Endothelial cell of hepatic sinusoid (primary cell): Measurements from ENCODE around the gene LSM10.

Experiments used
- in situ Hi-C: cut with HindIII; loops from 2 replicates; pipeline ENCODE4 v1.10.0; 2017; ENCODE audit warnings: low sequenced_read_pairs

Gene LSM10

DNA sequence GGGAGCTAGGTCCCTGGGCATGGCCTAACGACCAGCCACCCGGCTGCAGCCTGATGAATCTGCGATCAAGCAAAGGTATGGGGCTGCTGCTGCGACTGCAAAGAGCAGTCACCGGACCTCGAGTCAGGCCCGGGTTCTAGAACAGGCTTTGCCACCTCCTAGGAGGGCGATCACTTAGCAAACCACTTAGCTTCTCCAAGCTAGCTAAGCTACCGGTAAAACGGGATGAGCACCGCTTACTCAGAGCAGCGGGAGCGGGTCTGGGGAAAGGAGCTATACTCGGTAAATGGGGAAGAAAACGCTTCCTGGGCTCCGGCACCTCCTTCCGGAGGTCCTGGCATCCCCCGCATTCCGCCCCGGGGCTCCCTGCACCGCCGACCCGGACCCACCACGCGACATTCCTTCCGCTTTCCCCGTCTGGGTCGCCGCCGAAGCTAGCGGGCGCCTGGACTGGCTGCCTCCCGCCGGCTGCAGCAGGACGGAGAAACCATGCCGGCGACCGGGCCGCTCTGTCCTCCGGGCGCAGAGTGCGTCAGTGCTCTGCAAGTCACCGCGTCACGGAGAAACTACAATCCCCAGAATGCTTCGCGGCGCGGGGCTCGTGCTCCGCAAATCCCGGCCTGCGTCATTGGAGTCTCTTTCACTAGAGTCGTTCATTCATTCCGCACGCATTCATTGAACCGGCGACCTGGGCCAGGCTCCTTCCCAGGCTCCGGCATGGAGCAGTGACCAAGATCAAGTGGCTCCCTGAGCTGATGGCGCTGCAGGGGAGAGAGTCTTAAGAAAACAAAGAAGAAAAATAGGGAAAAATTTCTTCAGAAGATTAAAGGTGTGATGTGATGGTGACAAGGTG, at the start of gene LSM10:
Gene LSM10, minus strand, starts transcription at position 531 of the 853 bp plus-strand sequence. CDS start 3,779 bp downstream, outside the sequence.
- in situ Hi-C loops = no loop called here

DNA sequence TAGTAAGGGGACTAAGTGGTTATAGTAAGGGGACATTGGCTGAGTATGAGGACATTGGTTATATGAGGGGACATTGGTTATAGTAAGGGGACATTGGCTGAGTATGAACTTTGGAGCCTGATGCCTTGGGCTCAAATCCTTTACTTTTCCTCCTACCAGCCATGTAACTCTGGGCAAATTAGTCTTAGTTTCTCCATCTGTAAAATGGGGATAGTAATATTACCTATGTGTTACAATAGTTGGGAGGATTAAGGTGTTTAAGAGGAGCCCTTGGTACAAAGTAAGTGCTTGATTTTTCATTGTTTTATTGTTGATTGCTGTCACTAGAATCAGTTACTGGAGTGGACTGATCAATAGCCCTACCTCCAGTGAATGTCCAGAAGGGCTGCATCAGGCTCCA, 49.7 kb upstream of the LSM10 start:
- in situ Hi-C loops = no loop called here

DNA sequence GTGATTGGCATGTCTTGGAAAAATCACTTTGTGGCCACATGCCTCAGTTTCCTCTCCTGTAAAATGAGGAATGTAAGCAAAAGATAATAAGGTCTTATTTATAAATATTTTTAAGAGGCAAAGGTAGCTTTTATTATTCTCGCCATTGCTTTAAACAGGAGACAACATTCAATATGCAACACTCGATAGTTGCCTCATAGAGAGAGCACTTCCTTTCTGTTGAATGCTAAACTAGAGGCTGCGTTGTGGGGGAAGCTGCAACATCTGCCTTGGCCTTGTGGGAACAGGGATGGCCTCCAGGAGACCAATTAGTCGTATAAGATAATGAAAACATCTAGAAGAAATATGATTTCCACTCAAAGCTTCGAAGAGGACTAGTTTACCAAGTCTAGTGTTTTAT, 49.0 kb upstream of the LSM10 start:
- in situ Hi-C loops = no loop called here

- in situ Hi-C loops = no loop called here
Measured at GRCh38 chr1:36446271-36446670, 48.6 kb upstream of the LSM10 start.

GRCh38 chr1:36443297-36443696, 45.6 kb upstream of the LSM10 start:
- in situ Hi-C loops = loop anchor here (5.0 kb wide), 2 partner anchors 36 to 54 kb away; no protein-coding TSS in a partner anchor

DNA sequence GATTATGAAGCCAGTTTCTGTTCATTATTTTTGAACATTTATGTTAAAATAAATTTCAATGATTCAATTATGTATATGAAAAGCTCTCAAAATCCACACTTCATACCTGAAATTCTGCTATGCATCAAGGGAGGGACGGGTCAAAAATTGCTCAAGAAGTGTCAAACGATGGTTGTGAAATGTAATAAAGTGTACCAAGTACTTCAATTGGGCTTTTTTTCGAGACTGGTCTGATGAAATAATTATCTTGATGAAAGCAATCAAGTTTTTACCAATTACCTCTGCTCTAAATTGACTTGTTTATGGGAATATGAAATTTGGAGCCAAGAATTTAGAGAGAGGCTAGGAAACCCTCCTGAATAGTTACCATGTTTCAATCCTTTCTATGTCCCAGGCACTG, 44.6 kb upstream of the LSM10 start:
- in situ Hi-C loops = loop anchor here (5.0 kb wide), 2 partner anchors 35 to 55 kb away; no protein-coding TSS in a partner anchor

- in situ Hi-C loops = loop anchor here (5.0 kb wide), 2 partner anchors 33 to 57 kb away; no protein-coding TSS in a partner anchor
Measured at GRCh38 chr1:36440646-36441045, 42.9 kb upstream of the LSM10 start.

GRCh38 chr1:36440044-36440443, 42.3 kb upstream of the LSM10 start:
- in situ Hi-C loops = loop anchor here (5.0 kb wide), 2 partner anchors 33 to 57 kb away; no protein-coding TSS in a partner anchor

- in situ Hi-C loops = no loop called here
Measured at GRCh38 chr1:36438715-36439114, 41.0 kb upstream of the LSM10 start.

DNA sequence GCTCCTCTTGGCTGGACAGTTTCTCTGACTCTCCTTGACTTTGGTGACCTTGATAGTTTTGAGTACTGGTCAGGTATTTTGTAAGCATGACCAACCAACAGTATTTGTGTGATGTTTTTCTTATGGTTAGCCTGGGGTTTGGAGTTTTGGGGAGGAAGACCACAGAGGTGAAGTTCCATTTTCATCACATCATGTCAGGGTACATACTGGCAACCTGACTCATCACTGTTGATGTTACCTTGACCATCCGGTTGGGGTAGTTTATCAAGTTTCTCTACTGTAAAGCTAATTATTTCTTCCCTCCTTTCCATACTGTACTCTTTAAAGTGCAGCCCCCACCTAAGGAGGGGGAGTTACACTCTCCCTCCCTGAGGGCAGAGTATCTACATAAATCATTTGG, 39.1 kb upstream of the LSM10 start:
- in situ Hi-C loops = no loop called here

DNA sequence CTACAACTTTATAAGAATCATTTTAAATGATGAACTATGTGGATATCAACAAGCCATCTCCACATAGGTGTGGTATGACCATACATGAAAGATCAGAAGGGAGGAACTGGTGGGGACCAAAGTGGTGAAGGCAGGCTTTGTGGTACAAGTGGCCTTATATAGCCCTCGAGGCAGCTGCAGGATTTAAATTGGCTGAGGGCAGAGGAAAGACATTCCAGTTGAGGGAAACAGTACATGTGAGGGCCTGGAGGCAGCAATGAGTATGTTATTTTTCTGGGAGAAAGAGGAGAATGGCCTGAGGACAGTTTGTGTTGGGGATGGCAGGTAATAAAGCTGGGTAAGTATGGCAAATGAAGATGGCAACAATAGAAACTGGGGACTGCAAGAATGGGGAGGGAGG, 35.4 kb upstream of the LSM10 start:
- in situ Hi-C loops = no loop called here

- in situ Hi-C loops = no loop called here
Measured at GRCh38 chr1:36432616-36433015, 34.9 kb upstream of the LSM10 start.

- in situ Hi-C loops = loop anchor here (5.0 kb wide), 1 partner anchor 68 kb away; no protein-coding TSS in a partner anchor
Measured at GRCh38 chr1:36425791-36426190, 28.1 kb upstream of the LSM10 start.

DNA sequence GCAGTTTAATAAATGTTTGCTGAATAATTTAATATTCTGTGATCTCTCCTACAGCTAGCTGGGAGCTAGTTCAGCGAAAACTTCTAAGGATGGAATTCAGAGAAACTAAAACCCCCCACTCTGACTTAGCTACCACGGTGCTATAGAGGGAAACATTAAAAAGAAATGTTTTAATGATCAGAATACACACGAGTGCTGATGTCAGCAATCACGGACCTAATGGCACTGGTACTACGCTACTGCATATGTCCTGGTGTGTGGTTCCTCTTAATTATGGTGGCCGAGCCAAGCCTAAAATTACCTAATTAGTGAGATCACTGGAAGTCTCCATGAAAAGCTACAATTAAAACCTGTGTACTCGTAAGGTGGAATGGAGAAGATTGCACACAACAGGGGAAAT, 23.9 kb upstream of the LSM10 start:
- in situ Hi-C loops = no loop called here

DNA sequence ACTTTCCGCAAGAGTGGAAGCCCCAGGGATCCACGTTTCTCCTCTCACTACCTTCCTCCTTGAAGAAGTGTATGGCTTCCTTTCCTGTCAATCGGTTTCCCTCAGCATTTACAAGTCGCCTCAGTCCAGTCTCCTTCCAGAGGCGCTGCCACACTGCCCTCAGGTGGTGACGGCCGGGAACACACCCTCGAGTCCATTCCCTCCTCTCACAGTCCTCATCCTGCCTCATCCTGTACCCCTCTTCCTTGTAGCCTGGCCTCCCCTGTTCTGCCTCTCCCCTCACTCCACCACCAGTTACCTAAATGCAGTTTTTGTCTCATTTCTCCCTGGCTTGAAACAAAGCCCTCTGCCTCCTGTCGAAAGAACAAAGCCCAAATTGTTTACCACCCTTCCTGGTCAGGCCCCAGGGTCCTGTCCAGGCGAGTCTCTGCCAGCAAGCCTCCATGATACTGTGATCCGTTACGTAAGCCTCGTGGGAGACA, 23.2 kb upstream of the LSM10 start:
- in situ Hi-C loops = no loop called here

- in situ Hi-C loops = no loop called here
Measured at GRCh38 chr1:36420409-36420808, 22.7 kb upstream of the LSM10 start.

DNA sequence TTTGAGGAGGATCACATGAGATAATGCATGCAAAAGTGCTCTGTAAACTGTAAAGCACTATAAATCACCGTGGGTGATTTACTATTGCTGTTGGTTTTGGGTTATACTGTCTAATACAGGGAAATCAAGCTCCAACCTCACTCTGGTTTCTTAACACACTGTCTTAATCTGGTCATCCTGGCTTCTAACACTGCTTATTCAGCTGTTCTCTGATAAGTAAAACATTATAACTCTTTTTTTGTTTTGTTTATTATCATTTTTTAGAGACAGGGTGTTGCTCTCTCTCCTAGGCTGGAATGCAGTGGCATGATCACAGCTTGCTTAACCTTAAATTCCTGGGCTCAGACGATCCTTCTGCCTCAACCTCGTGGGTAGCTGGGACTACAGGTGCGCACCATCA, 21.9 kb upstream of the LSM10 start:
- in situ Hi-C loops = no loop called here

DNA sequence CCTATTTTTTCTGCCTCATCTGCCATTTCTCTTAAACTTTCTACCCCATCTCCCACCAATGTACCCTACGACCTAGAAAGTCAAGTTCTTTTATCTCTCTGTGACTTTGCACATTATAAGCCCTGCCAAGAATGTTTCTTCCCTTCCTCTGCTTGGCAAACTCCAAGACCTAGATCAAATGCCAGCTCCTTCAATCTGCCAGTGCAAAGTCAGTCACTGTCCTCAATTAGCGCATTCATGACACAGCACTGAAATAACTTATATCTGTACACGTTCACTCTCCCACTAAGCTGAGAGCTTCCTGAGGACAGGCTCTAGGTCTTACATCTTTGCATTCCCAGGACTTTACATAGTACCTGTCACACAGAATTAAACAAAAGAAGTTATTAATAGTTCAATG, 21.4 kb upstream of the LSM10 start:
- in situ Hi-C loops = no loop called here

GRCh38 chr1:36417931-36418330, 20.2 kb upstream of the LSM10 start:
- in situ Hi-C loops = no loop called here

- in situ Hi-C loops = no loop called here
Measured at GRCh38 chr1:36415661-36416326, 18.1 kb upstream of the LSM10 start.

DNA sequence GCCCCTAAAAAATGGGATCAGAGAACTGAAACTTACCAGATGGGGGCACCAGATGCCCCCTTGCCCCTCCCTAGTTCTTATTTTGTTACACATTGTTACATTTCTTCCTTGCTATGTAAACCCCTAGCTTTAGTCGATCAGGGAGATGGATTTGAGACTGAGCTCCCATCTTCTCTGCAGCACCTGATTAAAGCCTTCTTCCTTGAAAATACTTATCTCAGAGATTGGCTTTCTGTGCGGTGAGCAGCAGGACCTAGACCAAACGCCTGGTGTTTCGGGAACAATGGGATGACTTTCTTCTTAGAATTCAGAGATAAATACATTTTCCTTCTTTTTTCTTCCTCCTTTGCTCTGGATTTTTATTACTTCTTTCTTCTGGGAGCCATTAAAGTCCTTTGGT, 16.7 kb upstream of the LSM10 start:
- in situ Hi-C loops = no loop called here
